ENCODE measurements around the gene WWOX. TPM values are rescaled to one million over a fixed set of nuclear protein-coding genes. Genes with fewer than 3 reads are reported as not detected.
A peak's percentile ranks its signal among the peaks of the same experiment; 100 is the strongest.

WWOX gene
- total RNA-seq, 2 experiments from 2014 or later = 14.3 to 16.5 TPM

GRCh38 chr16:78742501-78743283 is 643.2 kb downstream of the WWOX start:
- DNase-seq = peak; percentile 94
- Mint-ChIP-seq H3K36me3 (peaks cover 2% of the 10 kb centered on the region), H3K4me3 (peak overlapping the region; percentile 73), H3K27me3 (no peaks in the 10 kb centered on the region), H3K9me3 (no peaks in the 10 kb centered on the region), H3K27ac (peak overlapping the region; percentile 95), H3K4me1 (ENCODE audit: low read depth) (peaks cover 40% of the 10 kb centered on the region)
- CTCF ChIA-PET = interaction anchor here (1.0 to 1.5 kb wide), 3 partner anchors 28 to 37 kb away, joined by 3 read pairs; no protein-coding TSS in a partner anchor
- intact Hi-C loops (cut with micrococcal nuclease) = loop anchor here (1.0 to 2.0 kb wide), 5 partner anchors 18 to 574 kb away; no protein-coding TSS in a partner anchor
- POLR2A ChIA-PET = interaction anchor here (0.5 to 1.0 kb wide), 5 partner anchors 8 to 586 kb away, joined by 3 read pairs; no protein-coding TSS in a partner anchor

DNA sequence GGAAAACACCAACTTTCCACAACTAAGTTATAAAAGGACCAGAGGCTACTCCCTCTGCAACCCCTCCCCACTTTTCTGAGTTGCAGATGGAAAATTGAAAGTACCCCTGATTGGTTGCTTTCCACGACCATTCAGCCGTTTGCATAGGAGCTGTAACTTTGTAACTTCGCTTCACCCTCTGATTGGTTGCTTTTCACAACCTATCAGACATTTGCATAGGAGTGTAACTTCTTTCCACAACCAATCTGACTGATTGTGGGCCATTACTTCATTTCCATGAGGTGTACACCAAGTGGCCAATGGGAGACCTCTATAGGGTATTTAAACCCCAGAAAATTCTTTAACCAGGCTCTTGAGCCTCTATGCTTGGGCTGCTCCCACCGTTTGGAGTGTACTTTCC is 644.1 kb downstream of the WWOX start:
- Mint-ChIP-seq H3K4me1 (ENCODE audit: low read depth) (peaks cover 37% of the 10 kb centered on the region), H3K9me3 (no peaks in the 10 kb centered on the region), H3K27ac (peak overlapping the region; percentile 95), H3K4me3 (peak overlapping the region; percentile 73), H3K27me3 (no peaks in the 10 kb centered on the region), H3K36me3 (peaks cover 2% of the 10 kb centered on the region)
- POLR2A ChIA-PET = interaction anchor here (1.0 to 1.1 kb wide), 2 partner anchors 25 to 34 kb away, joined by 3 read pairs; no protein-coding TSS in a partner anchor
- intact Hi-C loops (cut with micrococcal nuclease) = loop anchor here (2.0 kb wide), 1 partner anchor 17 kb away; no protein-coding TSS in a partner anchor
- DNase-seq = peak; percentile 23
- CTCF ChIA-PET = interaction anchor here (1.5 kb wide), 1 partner anchor 27 kb away, joined by 3 read pairs; no protein-coding TSS in a partner anchor

DNA sequence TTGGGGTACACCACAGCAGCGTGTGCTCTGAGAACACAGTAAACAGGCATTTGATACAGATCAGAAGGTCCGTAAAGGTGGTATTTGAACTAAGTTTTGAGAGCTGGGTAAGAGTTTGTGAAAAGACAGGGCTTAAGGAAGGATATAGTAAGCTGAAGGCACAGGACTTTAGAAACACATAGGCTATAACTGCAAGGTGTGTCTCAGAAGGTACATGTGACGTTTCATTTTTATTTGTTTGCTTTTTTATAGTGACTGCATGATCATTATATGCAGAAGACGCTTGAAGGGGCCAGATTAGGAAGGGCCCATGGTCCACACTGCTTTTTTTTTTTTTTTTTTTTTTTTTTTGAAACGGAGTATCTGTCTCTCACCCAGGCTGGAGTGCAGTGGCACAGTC is 644.6 kb downstream of the WWOX start:
- POLR2A ChIA-PET = interaction anchor here (1.0 to 1.2 kb wide), 3 partner anchors 25 to 34 kb away, joined by 3 read pairs; no protein-coding TSS in a partner anchor
- intact Hi-C loops (cut with micrococcal nuclease) = no loop called here
- no peak for DNase-seq
- H3K36me3 Mint-ChIP-seq = peaks cover 2% of the 10 kb centered on the region
- CTCF ChIA-PET = interaction anchor here (1.5 kb wide), 1 partner anchor 26 kb away, joined by 3 read pairs; no protein-coding TSS in a partner anchor
- no peaks in the 10 kb centered on the region for H3K27me3 Mint-ChIP-seq
- no peak overlapping the region for H3K4me3 Mint-ChIP-seq
- H3K9me3 Mint-ChIP-seq = no peaks in the 10 kb centered on the region
- H3K4me1 Mint-ChIP-seq (ENCODE audit: low read depth) = peaks cover 42% of the 10 kb centered on the region
- peak overlapping the region; percentile 95 for H3K27ac Mint-ChIP-seq

- Mint-ChIP-seq H3K27me3 (no peaks in the 10 kb centered on the region), H3K36me3 (peaks cover 2% of the 10 kb centered on the region), H3K4me1 (ENCODE audit: low read depth) (peaks cover 49% of the 10 kb centered on the region), H3K9me3 (no peaks in the 10 kb centered on the region), H3K4me3 (no peak overlapping the region), H3K27ac (peak overlapping the region; percentile 29)
- ChIA-PET CTCF (no interaction called here), POLR2A (interaction anchor here (1.2 kb wide), 1 partner anchor 31 kb away, joined by 3 read pairs; no protein-coding TSS in a partner anchor)
- DNase-seq = no peak
- intact Hi-C loops (cut with micrococcal nuclease) = no loop called here
Observed at GRCh38 chr16:78744796-78745107, 645.3 kb downstream of the WWOX start.

DNA sequence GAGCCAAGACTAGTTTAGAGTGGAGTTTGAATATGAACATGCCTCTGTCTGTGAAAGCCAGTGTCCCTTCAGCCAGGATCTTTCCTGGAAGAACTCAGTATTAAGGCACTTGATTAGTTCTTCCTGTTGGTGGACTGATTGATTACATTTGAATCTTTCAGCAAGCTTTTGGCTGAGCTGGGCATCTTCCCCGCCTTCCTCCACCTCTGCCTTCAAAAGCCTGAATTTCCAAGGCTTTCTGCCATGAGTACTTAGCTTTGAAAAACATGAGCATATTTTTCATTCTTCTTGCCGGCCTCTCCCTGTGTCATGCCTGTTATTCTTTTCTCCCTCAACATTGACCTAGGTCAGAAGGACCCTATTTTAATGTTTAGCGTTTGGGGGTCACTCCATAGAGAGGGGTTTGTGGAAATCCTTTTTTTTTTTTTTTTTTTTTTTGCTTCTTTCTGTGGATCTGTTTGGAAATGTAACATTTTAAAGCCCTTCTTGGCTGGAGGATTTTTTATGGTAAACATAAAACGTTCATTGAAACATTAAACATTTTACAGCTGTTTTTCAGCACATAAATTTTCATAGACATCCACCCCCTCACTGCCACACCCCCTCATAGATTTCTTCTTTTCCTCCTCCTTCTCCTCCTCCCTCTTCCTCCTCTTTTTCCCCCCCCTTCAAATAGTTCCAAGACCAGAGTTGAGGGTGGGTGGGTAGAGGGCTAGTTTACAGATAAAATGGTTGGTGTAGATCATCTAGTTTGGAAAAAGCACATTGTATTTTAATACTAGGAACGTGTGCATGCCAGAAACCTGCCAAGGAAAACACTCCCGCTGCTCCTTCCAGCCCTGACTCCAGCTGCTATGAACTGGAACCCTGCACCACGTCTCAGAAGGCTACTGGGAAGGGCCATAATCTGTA is 645.9 kb downstream of the WWOX start:
- no peak for DNase-seq
- H3K36me3 Mint-ChIP-seq = peaks cover 2% of the 10 kb centered on the region
- CTCF ChIA-PET = interaction anchor here (0.7 to 1.9 kb wide), 2 partner anchors 25 to 894 kb away, joined by 3 to 8 read pairs; no protein-coding TSS in a partner anchor
- H3K4me1 Mint-ChIP-seq (ENCODE audit: low read depth) = peaks cover 54% of the 10 kb centered on the region
- no peak overlapping the region for H3K4me3 Mint-ChIP-seq
- POLR2A ChIA-PET = interaction anchor here (0.8 to 1.2 kb wide), 2 partner anchors 15 to 30 kb away, joined by 3 read pairs; no protein-coding TSS in a partner anchor
- H3K9me3 Mint-ChIP-seq = no peaks in the 10 kb centered on the region
- peak overlapping the region; percentile 29 for H3K27ac Mint-ChIP-seq
- H3K27me3 Mint-ChIP-seq = no peaks in the 10 kb centered on the region
- intact Hi-C loops (cut with micrococcal nuclease) = no loop called here

DNA sequence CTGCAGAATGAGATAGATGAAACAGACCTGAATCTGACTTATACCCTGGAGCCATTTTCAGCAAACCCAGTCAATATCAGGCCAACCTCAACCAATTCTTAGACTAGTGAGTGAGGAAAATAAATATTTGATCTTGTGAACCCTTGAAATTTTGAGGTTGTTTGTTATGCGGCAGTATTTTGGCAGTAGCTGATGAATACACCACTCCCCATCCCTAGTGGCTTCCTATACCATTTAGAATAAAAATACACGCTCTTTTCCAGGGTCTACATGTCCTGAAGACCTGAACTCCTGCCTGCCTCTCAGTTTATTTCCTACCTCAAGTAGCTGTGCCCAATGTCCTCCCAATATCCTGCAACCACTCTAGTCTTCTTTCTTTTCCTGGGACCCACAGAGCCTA is 647.3 kb downstream of the WWOX start:
- intact Hi-C loops (cut with micrococcal nuclease) = no loop called here
- CTCF ChIA-PET = interaction anchor here (1.0 to 1.9 kb wide), 2 partner anchors 23 to 40 kb away, joined by 3 to 8 read pairs; no protein-coding TSS in a partner anchor
- H3K4me1 Mint-ChIP-seq (ENCODE audit: low read depth) = peaks cover 50% of the 10 kb centered on the region
- POLR2A ChIA-PET = interaction anchor here (0.8 kb wide), 1 partner anchor 17 kb away, joined by 3 read pairs; no protein-coding TSS in a partner anchor
- no peak overlapping the region for H3K4me3 Mint-ChIP-seq
- H3K9me3 Mint-ChIP-seq = no peaks in the 10 kb centered on the region
- H3K36me3 Mint-ChIP-seq = peaks cover 2% of the 10 kb centered on the region
- H3K27me3 Mint-ChIP-seq = no peaks in the 10 kb centered on the region
- DNase-seq = no peak
- H3K27ac Mint-ChIP-seq = no peak overlapping the region

GRCh38 chr16:78748220-78748929 is 648.9 kb downstream of the WWOX start:
- no peak overlapping the region for H3K27ac Mint-ChIP-seq
- POLR2A ChIA-PET = no interaction called here

DNA sequence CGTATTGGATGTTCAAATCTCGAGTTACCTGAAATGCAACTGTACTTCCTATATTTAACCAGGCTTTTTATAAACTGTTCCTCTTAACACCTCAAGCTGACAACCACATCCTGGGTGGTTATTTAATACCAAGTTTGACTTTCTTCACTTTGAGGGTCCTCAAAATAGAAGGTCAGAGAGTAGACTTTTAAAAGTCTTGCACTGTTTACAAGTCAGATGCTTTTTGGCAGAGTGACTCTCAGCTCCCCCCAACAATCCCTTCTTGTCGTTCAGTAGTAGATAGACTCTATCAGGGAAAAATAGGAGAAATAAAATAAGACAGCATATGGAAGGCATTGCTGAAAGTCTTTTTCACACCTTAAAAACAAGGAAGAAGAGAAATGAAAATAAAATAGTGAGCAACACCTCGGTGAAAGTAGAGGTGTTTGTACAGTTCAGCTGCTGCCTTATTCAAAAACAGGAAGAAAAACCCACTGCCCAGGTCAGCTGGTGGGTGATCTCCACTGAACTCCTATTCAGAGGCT is 650.4 kb downstream of the WWOX start:
- ChIA-PET POLR2A (no interaction called here), CTCF (interaction anchor here (1.0 kb wide), 1 partner anchor 21 kb away, joined by 6 read pairs; no protein-coding TSS in a partner anchor)
- H3K9me3 Mint-ChIP-seq = no peaks in the 10 kb centered on the region
- peaks cover 26% of the 10 kb centered on the region for H3K4me1 Mint-ChIP-seq (ENCODE audit: low read depth)
- H3K27me3 Mint-ChIP-seq = no peaks in the 10 kb centered on the region
- intact Hi-C loops (cut with micrococcal nuclease) = no loop called here
- H3K27ac Mint-ChIP-seq = peak overlapping the region; percentile 35
- H3K4me3 Mint-ChIP-seq = no peak overlapping the region
- peaks cover 1% of the 10 kb centered on the region for H3K36me3 Mint-ChIP-seq
- no peak for DNase-seq

More at GRCh38 chr16:78748220-78748929, 648.9 kb downstream of the WWOX start:
- H3K36me3 Mint-ChIP-seq = peaks cover 2% of the 10 kb centered on the region
- H3K9me3 Mint-ChIP-seq = no peaks in the 10 kb centered on the region
- intact Hi-C loops (cut with micrococcal nuclease) = no loop called here
- no peaks in the 10 kb centered on the region for H3K27me3 Mint-ChIP-seq
- H3K4me1 Mint-ChIP-seq (ENCODE audit: low read depth) = peaks cover 34% of the 10 kb centered on the region
- CTCF ChIA-PET = interaction anchor here (1.1 kb wide), 1 partner anchor 22 kb away, joined by 3 read pairs; no protein-coding TSS in a partner anchor
- DNase-seq = no peak
- H3K4me3 Mint-ChIP-seq = no peak overlapping the region

- H3K4me3 Mint-ChIP-seq = no peak overlapping the region
- no peaks in the 10 kb centered on the region for H3K9me3 Mint-ChIP-seq
- intact Hi-C loops (cut with micrococcal nuclease) = no loop called here
- no peaks in the 10 kb centered on the region for H3K27me3 Mint-ChIP-seq
- peaks cover 1% of the 10 kb centered on the region for H3K36me3 Mint-ChIP-seq
- no peak overlapping the region for H3K27ac Mint-ChIP-seq
- ChIA-PET POLR2A (no interaction called here), CTCF (no interaction called here)
- DNase-seq = no peak
- peaks cover 19% of the 10 kb centered on the region for H3K4me1 Mint-ChIP-seq (ENCODE audit: low read depth)
Observed at GRCh38 chr16:78750611-78751010, 651.2 kb downstream of the WWOX start.

DNA sequence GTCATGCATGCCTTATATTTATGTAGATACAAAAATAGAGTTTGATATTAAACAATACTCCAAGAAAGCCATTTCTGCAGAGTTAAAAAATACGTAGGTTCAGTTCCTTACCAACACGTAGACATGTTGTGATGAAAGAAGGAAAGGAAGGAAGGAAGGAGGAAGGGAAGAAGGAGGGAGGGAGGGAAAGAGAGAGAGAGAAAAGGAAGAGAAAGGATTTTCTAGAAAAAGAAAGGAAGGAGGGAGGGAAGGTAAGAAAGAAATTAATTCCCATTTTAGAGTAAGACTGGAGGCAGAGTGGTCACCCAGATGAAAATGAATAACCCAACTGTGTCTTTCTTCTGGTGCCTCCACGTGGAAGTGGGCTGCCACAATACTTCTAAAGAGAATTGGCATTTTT is 652.1 kb downstream of the WWOX start:
- POLR2A ChIA-PET = no interaction called here
- Mint-ChIP-seq H3K4me1 (ENCODE audit: low read depth) (peaks cover 18% of the 10 kb centered on the region), H3K9me3 (peaks cover 3% of the 10 kb centered on the region), H3K4me3 (no peak overlapping the region), H3K27ac (no peak overlapping the region), H3K27me3 (no peaks in the 10 kb centered on the region), H3K36me3 (peaks cover 1% of the 10 kb centered on the region)
- no peak for DNase-seq
- CTCF ChIA-PET = no interaction called here
- intact Hi-C loops (cut with micrococcal nuclease) = no loop called here

- intact Hi-C loops (cut with micrococcal nuclease) = no loop called here
- Mint-ChIP-seq H3K4me3 (no peak overlapping the region), H3K27ac (no peak overlapping the region), H3K36me3 (no peaks in the 10 kb centered on the region), H3K27me3 (no peaks in the 10 kb centered on the region), H3K4me1 (ENCODE audit: low read depth) (peaks cover 5% of the 10 kb centered on the region), H3K9me3 (peaks cover 6% of the 10 kb centered on the region)
- ChIA-PET POLR2A (no interaction called here), CTCF (no interaction called here)
- DNase-seq = no peak
Observed at GRCh38 chr16:78754713-78755112, 655.3 kb downstream of the WWOX start.
